K562 (cell line): ENCODE data around the gene TSPOAP1. TPM values are rescaled to one million over a fixed set of nuclear protein-coding genes. Genes with fewer than 3 reads are reported as not detected.

Experiments used
- ATAC-seq: fragments of 200-7000 bp; cut with Tn5 transposase; 3 replicates; pipeline ENCODE4 v1.9.1; 2020; ENCODE audit warnings: moderate library complexity
- BruUV-seq: library from RNA; stranded (reverse); fragments of 400-500 nt; replicated peaks from 2 replicates; lab custom pipeline; 2021; lab: Mats Ljungman, UMichigan
- CTCF ChIA-PET: fragments of 300-600 bp; formaldehyde crosslinking; extraction: SDS; loops from one replicate; lab custom pipeline; 2021; ENCODE audit warnings: low intra/inter-chr PET ratio; lab: Yijun Ruan, JAX
- POLR2A ChIA-PET: fragments of 300-600, 350-650 bp; sonication (Branson Sonifier 250); formaldehyde crosslinking; extraction: SDS; loops from one replicate; lab custom pipeline; 2021; ENCODE audit warnings: antibody characterized with exemption, inconsistent platforms; lab: Yijun Ruan, JAX
- DNase-seq, 4 experiments: peaks; one replicate each; pipeline versions ENCODE4 v3.0.0 to v3.0.0-alpha.2; 2011 to 2018; ENCODE audit warnings: low spot score in 3 of 4, mixed read lengths in 3 of 4; ENCODE audit errors: extremely low read depth in 1 of 4
- FAIRE-seq: peaks from 2 replicates; lab custom pipeline; 2011; peaks lifted over from hg19 to GRCh38; lab: Jason Lieb, UNC
- H2AFZ ChIP-seq: 2 replicates; pipeline ENCODE4 v1.6.0; 2011; ENCODE audit warnings: low read depth, low read length, control low read depth, inconsistent platforms
- H3K27ac ChIP-seq: fragments of 200-600 bp; 3 replicates; pipeline ENCODE4 v1.8.0; 2011; ENCODE audit warnings: low read depth, mild to moderate bottlenecking, control low read depth, inconsistent platforms, low read length, moderate library complexity, mixed read lengths; ENCODE audit errors: extremely low read depth
- H3K27me3 ChIP-seq, 2 experiments: fragments of 300-600 bp in 1 of 2; 2 replicates in 1 of 2; 3 replicates in 1 of 2; pipeline versions ENCODE4 v1.6.0 to v1.8.0; 2011; ENCODE audit warnings: inconsistent platforms in 2 of 2, low read length in 2 of 2, mild to moderate bottlenecking in 1 of 2, mixed read lengths in 1 of 2, moderate library complexity in 1 of 2; ENCODE audit not compliant: control insufficient read depth in 2 of 2, insufficient read depth in 2 of 2
- H3K36me3 ChIP-seq: fragments of 300-600 bp; 3 replicates; pipeline ENCODE4 v1.8.0; 2011; ENCODE audit warnings: mild to moderate bottlenecking, low read length, inconsistent platforms; ENCODE audit not compliant: control insufficient read depth, insufficient read depth
- H3K4me1 ChIP-seq, 2 experiments: fragments of 200-600 bp in 1 of 2; replicated peaks in 1 of 2; 2 replicates in 1 of 2; 3 replicates in 1 of 2; pipeline versions ENCODE4 v1.5.1 to v1.8.0; 2011; ENCODE audit warnings: inconsistent platforms in 2 of 2, low read length in 2 of 2, mild to moderate bottlenecking in 1 of 2, mixed read lengths in 1 of 2, moderate library complexity in 1 of 2; ENCODE audit not compliant: control insufficient read depth in 2 of 2, insufficient read depth in 2 of 2
- H3K4me2 ChIP-seq: 2 replicates; pipeline ENCODE4 v1.6.1; 2011; ENCODE audit warnings: low read length, control low read depth, inconsistent platforms, mixed read lengths; ENCODE audit not compliant: insufficient read depth
- H3K4me3 ChIP-seq: fragments of 200-600 bp; sonication (generic), shearing (Covaris generic); 2 replicates; pipeline ENCODE4 v1.5.1; 2016; ENCODE audit warnings: control low read depth, inconsistent platforms
- H3K79me2 ChIP-seq: fragments of 200-600 bp; 3 replicates; pipeline ENCODE4 v1.8.0; 2011; ENCODE audit warnings: low read length, inconsistent platforms; ENCODE audit not compliant: control insufficient read depth, insufficient read depth
- H3K9ac ChIP-seq, 2 experiments: 2 replicates each; pipeline versions ENCODE4 v1.6.0 to v1.6.1; 2011; ENCODE audit warnings: low read depth in 2 of 2, low read length in 2 of 2, control low read depth in 1 of 2, inconsistent platforms in 1 of 2, mild to moderate bottlenecking in 1 of 2, mixed read lengths in 1 of 2; ENCODE audit not compliant: insufficient read depth in 1 of 2
- H3K9me1 ChIP-seq: one replicate; pipeline ENCODE4 v1.6.0; 2011; ENCODE audit warnings: inconsistent platforms, mild to moderate bottlenecking, low read length, moderate library complexity; ENCODE audit not compliant: control insufficient read depth, insufficient read depth
- H3K9me3 ChIP-seq: replicated peaks from 2 replicates; pipeline ENCODE4 v1.5.1; 2011; ENCODE audit warnings: low read depth, low read length, inconsistent platforms; ENCODE audit not compliant: control insufficient read depth, insufficient read depth
- H4K20me1 ChIP-seq: replicated peaks from 2 replicates; pipeline ENCODE4 v1.6.1; 2011; ENCODE audit warnings: low read length, inconsistent platforms, mixed read lengths; ENCODE audit not compliant: control insufficient read depth, insufficient read depth
- HES1 ChIP-seq: fragments of 450-650 bp; IDR thresholded peaks from 2 replicates; pipeline ENCODE4 v1.6.1; 2016; ENCODE audit warnings: low read depth, mild to moderate bottlenecking, moderate library complexity
- NELFE ChIP-seq: IDR thresholded peaks from 2 replicates; pipeline ENCODE4 v1.6.1; 2011; ENCODE audit warnings: mild to moderate bottlenecking; ENCODE audit not compliant: insufficient read depth, insufficient read length
- SPI1 ChIP-seq: IDR thresholded peaks from 2 replicates; pipeline ENCODE4 v1.6.1; 2011; ENCODE audit warnings: low read depth, low read length, control low read depth, borderline replicate concordance
- ZNF639 ChIP-seq, 2 experiments: fragments of 200-800 bp in 1 of 2; sonication (Bioruptor generic) in 1 of 2; sonication (generic) in 1 of 2; formaldehyde crosslinking in 1 of 2; IDR thresholded peaks in 1 of 2; conservative IDR thresholded peaks in 1 of 2; 2 replicates each; pipeline versions ENCODE4 v1.5.0 to v1.6.1; 2016 to 2020; ENCODE audit warnings: missing compliant biosample characterization in 1 of 2, missing genetic modification characterization in 1 of 2, missing genetic modification reagents in 1 of 2
- WGBS: fragments of 100-300 bp; shearing (Covaris generic); methylation state at CpG from one replicate; pipeline ENCODE4 v1.1.6; 2016; ENCODE audit warnings: low coverage, mixed read lengths; ENCODE audit not compliant: insufficient coverage; ENCODE audit errors: missing lambda C conversion rate; 5-methylcytosine and 5-hydroxymethylcytosine counted together
- in situ Hi-C: fragments of 300-500 bp; cut with MboI; formaldehyde crosslinking; loops from 4 replicates; pipeline ENCODE4 v1.15.0; 2018; ENCODE audit warnings: inconsistent platforms, mixed read lengths
- intact Hi-C: fragments of 100-400 bp; cut with micrococcal nuclease; formaldehyde crosslinking; loops from 2 replicates; pipeline ENCODE4 v1.14.2; 2022
- polyA plus RNA-seq, 8 experiments: library from polyadenylated mRNA; depleted of rRNA in 4 of 8; stranded (reverse) in 5 of 8; unstranded in 3 of 8; fragments of >200 nt; fragmentation: Nextera tagmentation in 2 of 8; fragmentation: Illumina TruSeq in 1 of 8; extraction: Ambion mirVana in 2 of 8; extraction: Trizol in 1 of 8; gene quantifications; 2 replicates each; pipeline versions ENCODE4 v1.2.1 to v1.2.3, GENCODE V29; 2011 to 2014; ENCODE audit warnings: inconsistent platforms in 1 of 8, missing spikeins in 1 of 8
- total RNA-seq, 7 experiments: library from RNA; depleted of rRNA in 6 of 7; stranded (reverse); fragments of >200 nt in 6 of 7; fragmentation: Illumina TruSeq in 2 of 7; extraction: Trizol in 2 of 7; gene quantifications; 2 replicates each; pipeline versions ENCODE4 v1.2.1 to v1.2.3, GENCODE V29; 2011 to 2021; ENCODE audit warnings: low replicate concordance in 1 of 7
- TF ChIP-seq, protein P1 (sequence below): fragments of 250-450 bp; sonication (Bioruptor Pico); IDR thresholded peaks from 2 replicates; pipeline ENCODE4 v1.8.0; 2021; ENCODE audit warnings: moderate library complexity, mild to moderate bottlenecking, inconsistent platforms
- TF ChIP-seq, protein P2 (sequence below): sonication (generic); formaldehyde crosslinking; IDR thresholded peaks from 2 replicates; pipeline ENCODE4 v1.8.0; 2022; ENCODE audit warnings: missing genetic modification reagents, mild to moderate bottlenecking, borderline replicate concordance
- TF ChIP-seq, protein P3 (sequence below): fragments of 450-650 bp; IDR thresholded peaks from 2 replicates; pipeline ENCODE4 v1.6.1; 2017; ENCODE audit warnings: antibody characterized with exemption

Gene TSPOAP1
- total and polyA plus RNA-seq, 9 of the 15 experiments (the other 6 are each of a cell fraction or from before 2014, with no cell fraction given) = 0.87 to 3.9 (median 1.8) TPM; not detected in 2

DNA sequence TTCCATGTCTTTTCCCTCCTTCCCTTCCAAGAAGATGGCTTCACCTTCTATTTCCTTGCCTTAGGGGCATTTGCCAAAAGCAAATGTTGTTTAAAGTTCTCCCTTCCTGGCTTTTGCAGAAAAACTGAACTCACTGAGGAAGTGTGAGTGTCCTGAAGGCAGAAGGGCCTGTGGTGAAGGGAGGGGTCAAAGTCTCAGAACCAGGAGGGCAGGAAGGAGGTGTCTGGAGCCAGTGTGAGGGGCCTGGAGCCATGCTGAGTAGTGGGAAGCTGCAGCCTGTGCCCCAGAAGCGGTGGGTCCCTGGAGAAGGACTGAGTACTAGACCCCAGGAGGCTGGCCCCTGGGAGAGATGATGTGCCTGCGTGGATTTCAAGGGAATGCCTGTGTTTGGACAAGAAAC, 47.2 kb upstream of the TSPOAP1 start:
- no peaks in the 10 kb centered on the region for H3K9me3 ChIP-seq
- peak overlapping the region in 1 of 2 experiments; percentile 45; a peak in 1 of 4 replicates for H3K9ac ChIP-seq
- no peaks in the 10 kb centered on the region for H3K9me1 ChIP-seq
- H4K20me1 ChIP-seq = no peaks in the 10 kb centered on the region
- in situ Hi-C loops (no loop called here), intact Hi-C loops (no loop called here)
- H3K4me2 ChIP-seq = no peak overlapping the region
- peak; percentile 16; the same call in 1 of the 3 replicates for ATAC-seq
- TF ChIP-seq, protein P1, sequence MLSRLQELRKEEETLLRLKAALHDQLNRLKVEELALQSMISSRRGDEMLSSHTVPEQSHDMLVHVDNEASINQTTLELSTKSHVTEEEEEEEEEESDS (CRISPR knock-in tag) = no peak
- TF ChIP-seq, protein P2, sequence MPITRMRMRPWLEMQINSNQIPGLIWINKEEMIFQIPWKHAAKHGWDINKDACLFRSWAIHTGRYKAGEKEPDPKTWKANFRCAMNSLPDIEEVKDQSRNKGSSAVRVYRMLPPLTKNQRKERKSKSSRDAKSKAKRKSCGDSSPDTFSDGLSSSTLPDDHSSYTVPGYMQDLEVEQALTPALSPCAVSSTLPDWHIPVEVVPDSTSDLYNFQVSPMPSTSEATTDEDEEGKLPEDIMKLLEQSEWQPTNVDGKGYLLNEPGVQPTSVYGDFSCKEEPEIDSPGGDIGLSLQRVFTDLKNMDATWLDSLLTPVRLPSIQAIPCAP (CRISPR knock-in tag) = no peak
- TF ChIP-seq SPI1 (peak; percentile 35; the same call in 1 of the 2 replicates), HES1 (no peak), NELFE (no peak), ZNF639 (CRISPR knock-in tag; conservative IDR thresholded peaks at IDR 0.05 in 1 of 2, IDR thresholded peaks at IDR 0.05 in 1 of 2) (no peak)
- TF ChIP-seq, protein P3, sequence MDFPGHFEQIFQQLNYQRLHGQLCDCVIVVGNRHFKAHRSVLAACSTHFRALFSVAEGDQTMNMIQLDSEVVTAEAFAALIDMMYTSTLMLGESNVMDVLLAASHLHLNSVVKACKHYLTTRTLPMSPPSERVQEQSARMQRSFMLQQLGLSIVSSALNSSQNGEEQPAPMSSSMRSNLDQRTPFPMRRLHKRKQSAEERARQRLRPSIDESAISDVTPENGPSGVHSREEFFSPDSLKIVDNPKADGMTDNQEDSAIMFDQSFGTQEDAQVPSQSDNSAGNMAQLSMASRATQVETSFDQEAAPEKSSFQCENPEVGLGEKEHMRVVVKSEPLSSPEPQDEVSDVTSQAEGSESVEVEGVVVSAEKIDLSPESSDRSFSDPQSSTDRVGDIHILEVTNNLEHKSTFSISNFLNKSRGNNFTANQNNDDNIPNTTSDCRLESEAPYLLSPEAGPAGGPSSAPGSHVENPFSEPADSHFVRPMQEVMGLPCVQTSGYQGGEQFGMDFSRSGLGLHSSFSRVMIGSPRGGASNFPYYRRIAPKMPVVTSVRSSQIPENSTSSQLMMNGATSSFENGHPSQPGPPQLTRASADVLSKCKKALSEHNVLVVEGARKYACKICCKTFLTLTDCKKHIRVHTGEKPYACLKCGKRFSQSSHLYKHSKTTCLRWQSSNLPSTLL = no peak
- 22% methylated on average over 2 of the region's 2 CpGs for WGBS
- no peak overlapping the region for H3K27ac ChIP-seq
- H3K4me3 ChIP-seq = no peak overlapping the region
- no TSS peak for BruUV-seq
- H2AFZ ChIP-seq = no peak overlapping the region
- H3K79me2 ChIP-seq = no peaks in the 10 kb centered on the region
- ChIA-PET POLR2A (interaction anchor here (1.0 to 1.9 kb wide), 2 partner anchors 12 to 44 kb away, joined by 3 to 5 read pairs; no protein-coding TSS in a partner anchor), CTCF (no interaction called here)
- no peaks in the 10 kb centered on the region for H3K27me3 ChIP-seq
- H3K36me3 ChIP-seq = no peaks in the 10 kb centered on the region
- peaks cover 0 to 26% of the 10 kb centered on the region in 2 experiments; a peak in 4 of 5 replicates for H3K4me1 ChIP-seq
- no peak for FAIRE-seq
- no peak for DNase-seq
